GM18873 (cell line): ENCODE measurements around the gene ZBTB4.

Source experiments
- ATAC-seq: cut with Tn5 transposase; IDR thresholded peaks from one replicate; pipeline ENCODE4 v1.9.1; 2021; ENCODE audit warnings: mild to moderate bottlenecking, moderate library complexity, moderate number of reproducible peaks; ENCODE audit not compliant: unreplicated experiment, low FRiP score

ZBTB4 gene

GRCh38 chr17:7479213-7480088, at the start of gene ZBTB4:
ZBTB4 (minus strand) TSS chr17:7479631; CDS start chr17:7466801, 12,830 bp downstream.
- no peak for ATAC-seq

GRCh38 chr17:7528842-7529241, 49.4 kb upstream of the ZBTB4 start:
- no peak for ATAC-seq

- no peak for ATAC-seq
These were observed 43.6 kb upstream of the ZBTB4 start for GRCh38 chr17:7523033-7523432.

GRCh38 chr17:7515911-7516610, 36.6 kb upstream of the ZBTB4 start:
- no peak for ATAC-seq

- ATAC-seq = no peak
These were observed 34.5 kb upstream of the ZBTB4 start for GRCh38 chr17:7513850-7514419.

GRCh38 chr17:7512824-7513540, 33.6 kb upstream of the ZBTB4 start:
- no peak for ATAC-seq

GRCh38 chr17:7512105-7512504, 32.7 kb upstream of the ZBTB4 start:
- ATAC-seq = no peak

- no peak for ATAC-seq
These were observed 31.7 kb upstream of the ZBTB4 start for GRCh38 chr17:7511108-7511507.

GRCh38 chr17:7509937-7510336, 30.5 kb upstream of the ZBTB4 start:
- no peak for ATAC-seq

- ATAC-seq = no peak
These were observed 29.4 kb upstream of the ZBTB4 start for GRCh38 chr17:7508846-7509245.

- ATAC-seq = no peak
These were observed 28.7 kb upstream of the ZBTB4 start for GRCh38 chr17:7508145-7508544.

GRCh38 chr17:7503521-7503920, 24.1 kb upstream of the ZBTB4 start:
- ATAC-seq = no peak

GRCh38 chr17:7502987-7503386, 23.6 kb upstream of the ZBTB4 start:
- no peak for ATAC-seq

GRCh38 chr17:7502171-7502847, 22.9 kb upstream of the ZBTB4 start:
- ATAC-seq = no peak

GRCh38 chr17:7501729-7502128, 22.3 kb upstream of the ZBTB4 start:
- ATAC-seq = no peak

GRCh38 chr17:7499161-7499560, 19.7 kb upstream of the ZBTB4 start:
- ATAC-seq = no peak

- no peak for ATAC-seq
These were observed 18.2 kb upstream of the ZBTB4 start for GRCh38 chr17:7497636-7498035.

GRCh38 chr17:7497228-7497627, 17.8 kb upstream of the ZBTB4 start:
- ATAC-seq = no peak

- ATAC-seq = no peak
These were observed 17.2 kb upstream of the ZBTB4 start for GRCh38 chr17:7496470-7497183.
